NCI-H2196 treated with DMSO at 0.1 percent for 48 hours (cell line): Measurements from ENCODE around the gene C16orf92.

Source experiments
- DNase-seq: peaks from one replicate; lab custom pipeline; 2025; ENCODE audit not compliant: unreplicated experiment; lab: John Stamatoyannopoulos, UW

Gene C16orf92

DNA sequence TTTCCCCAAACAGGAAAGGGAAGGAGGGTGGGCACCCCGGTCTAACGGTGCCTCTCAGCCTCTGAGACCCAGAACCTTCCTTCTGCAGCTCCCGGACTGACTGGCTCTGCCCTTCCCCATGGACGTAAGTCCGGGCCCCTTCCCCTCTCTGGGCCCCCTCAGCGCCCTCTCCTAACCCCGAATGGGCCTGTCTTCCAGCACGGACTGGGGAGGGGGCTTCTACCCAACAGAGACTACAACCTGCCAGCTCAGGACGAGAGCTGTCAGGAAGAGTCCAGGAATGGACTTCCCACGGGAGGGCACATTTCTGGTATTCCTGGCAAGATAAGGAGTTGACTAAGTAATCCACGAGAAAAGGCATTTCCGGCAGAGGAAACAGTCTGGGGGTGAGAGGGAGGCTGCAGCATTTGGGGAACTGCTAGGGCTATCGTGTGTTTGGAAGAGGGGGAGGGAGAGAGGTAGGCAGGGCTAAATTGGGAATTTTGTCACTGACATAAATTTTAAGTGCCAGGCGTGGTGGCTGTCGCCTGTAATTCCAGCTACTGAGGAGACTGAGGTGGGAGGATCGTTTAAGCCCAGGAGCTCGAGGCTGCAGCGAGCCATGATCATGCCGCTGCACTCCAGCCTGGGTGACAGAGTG lies 30.5 kb downstream of the C16orf92 start:
- no peak for DNase-seq

DNA sequence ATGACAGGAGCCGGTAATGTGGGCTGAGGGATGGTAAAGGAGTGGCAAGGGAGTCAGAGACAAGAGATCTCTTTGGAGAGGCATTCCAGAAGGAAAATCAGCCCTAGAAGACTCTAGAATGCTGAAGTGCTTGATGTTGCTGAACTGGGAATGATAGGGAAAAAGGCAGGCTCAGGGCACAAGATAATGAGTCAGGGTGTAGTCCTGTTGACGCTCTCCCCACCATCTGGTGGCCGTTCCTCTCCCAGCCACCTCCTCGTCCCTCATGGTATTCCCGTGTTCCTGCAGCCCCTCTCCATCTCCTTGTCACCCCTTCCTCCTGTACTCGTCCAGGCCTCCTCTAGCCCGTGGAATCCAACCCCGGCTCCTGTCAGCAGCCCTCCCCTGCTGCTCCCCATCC lies 31.5 kb downstream of the C16orf92 start:
- DNase-seq, result no peak

DNA sequence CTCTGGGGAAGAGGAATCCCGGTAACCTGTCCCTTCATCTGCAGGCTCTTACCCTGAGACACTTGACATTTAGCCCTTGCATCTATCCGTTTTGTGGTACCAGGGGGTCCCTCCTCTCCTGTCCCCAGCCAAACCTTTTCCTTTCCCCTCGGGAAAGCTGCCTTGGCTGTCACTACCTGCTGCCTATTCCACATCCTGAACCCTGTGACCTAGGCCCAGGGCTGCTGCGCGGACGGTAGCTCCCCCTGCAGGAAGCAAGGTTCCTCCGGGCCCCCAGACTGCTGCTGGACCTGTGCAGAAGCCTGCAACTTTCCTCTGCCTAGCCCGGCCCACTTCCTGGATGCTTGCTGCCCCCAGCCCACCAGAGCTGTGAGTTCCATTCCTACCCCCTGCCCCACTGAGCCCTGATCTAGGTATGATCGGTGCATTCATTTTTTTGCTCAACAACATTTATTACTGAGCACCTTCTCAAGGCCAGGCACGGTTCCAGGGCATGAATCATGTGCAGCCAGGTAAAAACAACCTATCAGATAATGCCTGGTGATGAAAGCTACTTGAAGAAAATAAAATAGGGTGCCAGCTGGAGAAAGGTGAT lies 32.1 kb downstream of the C16orf92 start:
- DNase-seq, result peak; percentile 42

DNA sequence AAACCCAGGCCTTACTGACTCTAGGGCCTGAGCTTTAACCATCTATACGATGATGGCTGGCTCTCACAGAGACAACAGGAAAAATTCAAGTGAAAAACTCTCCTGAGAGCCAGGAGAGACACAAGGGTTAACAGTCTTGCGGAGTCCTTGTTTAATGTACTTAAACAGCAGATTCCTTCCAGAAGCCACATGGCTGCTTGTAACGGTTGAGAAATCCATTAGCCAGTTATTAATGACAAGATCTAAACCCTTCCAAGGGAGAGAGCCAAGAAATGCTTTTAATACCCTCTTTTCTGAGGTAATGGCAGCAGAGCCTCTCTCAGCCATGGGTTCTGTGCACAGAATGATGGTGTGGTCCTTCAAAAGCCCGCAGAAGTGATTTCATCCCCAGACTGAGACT lies 37.3 kb downstream of the C16orf92 start:
- no peak for DNase-seq

DNA sequence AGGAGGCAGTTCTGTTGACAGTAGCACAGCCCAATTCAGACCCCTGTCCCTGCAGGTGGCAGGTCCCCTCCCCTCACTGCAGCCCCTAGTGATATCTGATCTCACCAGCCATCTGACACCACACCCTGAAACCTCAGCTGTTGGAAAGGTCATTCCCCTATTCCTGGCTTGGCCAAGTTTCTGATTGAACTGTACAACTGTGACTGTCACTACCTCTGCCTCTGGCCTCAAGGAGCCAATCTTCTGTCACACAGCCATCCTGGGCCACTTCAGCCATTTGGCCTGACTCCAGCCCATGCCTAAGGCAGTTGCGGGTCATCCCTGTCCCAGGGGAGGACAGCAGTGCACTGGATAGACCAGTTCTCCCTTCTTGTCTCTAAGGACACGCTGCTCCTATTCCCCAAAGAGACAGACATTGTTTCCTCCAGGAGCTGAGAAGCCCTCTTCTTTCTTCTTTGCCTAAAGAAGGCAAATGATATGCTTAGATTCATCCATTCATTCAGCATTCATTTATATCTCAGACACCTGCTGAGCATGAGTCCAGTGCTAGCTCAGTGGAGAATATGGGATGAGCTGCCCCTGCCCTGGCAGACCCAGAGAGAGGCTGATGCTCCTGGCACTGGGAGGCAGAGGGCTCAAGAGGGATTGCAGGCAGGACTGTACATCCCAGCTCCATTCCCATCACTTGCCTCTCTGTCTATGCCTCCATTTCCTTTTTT lies 38.0 kb downstream of the C16orf92 start:
- no peak for DNase-seq

DNA sequence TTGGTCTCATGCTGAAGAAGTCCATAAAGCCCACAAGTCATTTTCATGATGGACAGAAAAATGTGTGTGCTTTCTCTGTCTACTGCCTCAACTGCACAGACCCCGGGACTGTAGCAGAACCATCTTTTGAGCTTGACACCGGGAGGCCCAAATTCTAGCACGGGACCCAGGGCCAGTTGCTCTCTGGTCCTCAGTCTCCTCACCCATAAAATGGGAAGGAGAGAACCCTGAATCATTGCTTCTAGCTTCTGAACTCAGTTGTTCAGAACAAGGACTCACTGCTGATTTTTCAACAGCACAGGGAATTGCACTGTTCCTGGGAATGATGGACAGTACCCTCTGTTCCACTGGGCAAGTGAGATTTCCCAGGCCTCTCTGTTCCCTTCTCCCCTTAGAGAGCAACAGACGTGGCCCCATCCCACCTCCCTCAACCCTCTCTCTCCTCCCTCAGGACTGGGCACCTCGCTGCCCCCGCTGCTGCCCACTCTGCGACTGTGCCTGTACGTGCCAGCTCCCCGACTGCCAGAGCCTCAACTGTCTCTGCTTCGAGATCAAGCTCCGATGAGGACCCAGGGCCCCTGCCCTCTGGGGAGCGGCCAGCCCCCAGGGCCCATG lies 40.4 kb downstream of the C16orf92 start:
- no peak for DNase-seq

DNA sequence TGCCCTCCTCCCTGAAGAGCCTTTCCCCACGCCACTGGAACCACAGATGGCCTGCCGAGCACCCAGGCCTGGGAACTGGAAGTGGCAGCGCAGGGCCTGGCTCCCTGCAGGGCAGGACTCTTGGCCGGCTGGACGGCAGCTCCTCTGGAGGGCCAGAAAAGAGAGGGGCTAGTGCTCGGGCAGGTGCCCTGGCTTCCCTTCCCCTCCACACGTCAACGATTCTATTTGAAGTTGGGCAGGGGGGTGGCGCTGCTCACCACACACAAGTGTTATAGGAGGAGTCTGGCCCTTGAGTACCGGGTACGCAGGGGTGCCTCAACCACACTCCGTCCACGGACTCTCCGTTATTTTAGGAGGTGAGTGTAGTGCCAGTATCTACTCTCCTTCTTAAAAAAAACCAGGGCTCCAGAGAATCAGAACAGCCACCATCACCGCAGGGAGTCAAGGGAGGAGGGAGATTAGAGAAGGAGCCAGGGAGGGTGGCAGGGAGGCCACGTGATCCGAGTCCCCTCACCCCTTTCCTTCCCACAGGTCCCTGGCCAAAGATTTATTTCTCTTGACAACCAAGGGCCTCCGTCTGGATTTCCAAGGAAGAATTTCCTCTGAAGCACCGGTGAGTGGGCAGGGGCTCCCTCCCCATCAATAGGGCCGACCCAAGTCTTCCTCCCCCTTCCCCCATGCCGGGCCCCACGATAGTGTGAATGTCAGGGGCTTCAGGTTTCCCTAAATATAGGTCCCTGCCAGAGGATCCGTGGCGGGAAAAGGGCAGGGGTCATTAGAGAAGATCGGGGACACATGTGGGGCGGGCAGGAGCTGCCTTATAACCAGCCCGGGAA lies 41.1 kb downstream of the C16orf92 start:
- DNase-seq, result peak; percentile 76

DNA sequence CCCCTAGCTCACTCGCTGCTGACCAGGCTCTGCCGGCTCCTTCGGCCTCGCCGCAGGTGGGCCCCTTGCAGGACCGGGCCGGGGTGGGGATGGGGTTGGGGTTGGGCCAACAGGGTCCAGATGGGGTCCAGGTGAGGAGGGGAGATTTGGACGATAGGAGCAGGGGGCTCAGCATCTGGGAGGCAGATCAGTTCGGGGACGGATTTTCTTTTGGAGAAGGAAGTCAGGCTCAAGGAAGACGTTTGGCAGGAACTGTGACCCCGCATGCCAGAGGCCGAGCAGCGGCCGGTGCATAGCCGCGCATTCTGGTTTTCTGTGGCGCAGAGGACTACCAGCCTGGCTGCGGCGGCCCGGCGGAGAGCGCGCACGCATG lies 41.7 kb downstream of the C16orf92 start:
- no peak for DNase-seq

DNA sequence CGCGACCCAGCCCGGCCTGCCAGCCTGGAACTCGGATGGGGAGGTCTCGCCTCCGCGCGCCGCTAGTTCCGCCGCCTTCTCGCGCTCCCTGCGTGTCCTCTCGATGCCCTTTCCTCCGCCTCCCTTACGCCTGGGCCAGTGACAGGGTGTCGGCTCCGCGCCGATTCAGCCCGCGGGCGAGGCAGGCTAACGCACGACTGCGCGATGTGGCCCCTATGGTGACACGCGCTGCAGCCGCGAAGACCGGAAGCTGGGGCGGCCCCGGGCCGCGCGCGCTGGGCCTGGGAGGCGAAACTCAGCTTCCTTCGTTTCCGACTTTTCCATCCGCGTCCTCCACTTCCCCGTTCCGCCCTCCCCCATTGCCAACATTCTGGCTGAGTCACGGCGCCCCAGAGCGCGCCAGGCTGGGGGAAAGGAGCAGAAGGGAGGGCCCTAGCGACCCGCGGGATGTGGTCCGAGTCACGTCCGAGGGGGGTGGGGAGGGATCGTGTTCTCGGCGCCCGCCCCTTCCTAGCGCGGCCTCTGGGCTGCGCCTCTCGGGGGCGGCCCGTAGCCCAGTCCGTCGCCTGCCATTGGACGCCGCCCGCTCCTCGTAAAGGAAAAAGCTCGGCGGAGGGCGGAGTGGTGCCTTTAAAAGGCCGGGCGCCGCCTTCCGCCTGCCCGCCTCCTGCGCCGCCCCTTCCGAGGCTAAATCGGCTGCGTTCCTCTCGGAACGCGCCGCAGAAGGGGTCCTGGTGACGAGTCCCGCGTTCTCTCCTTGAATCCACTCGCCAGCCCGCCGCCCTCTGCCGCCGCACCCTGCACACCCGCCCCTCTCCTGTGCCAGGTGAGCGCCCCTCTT lies 42.3 kb downstream of the C16orf92 start, which contains the start of gene ALDOA:
Gene ALDOA (plus strand): TSS at position 659 of the 841 bp plus-strand sequence. CDS start 1,138 bp downstream, outside the sequence.
- DNase-seq, result peak; percentile 95

DNA sequence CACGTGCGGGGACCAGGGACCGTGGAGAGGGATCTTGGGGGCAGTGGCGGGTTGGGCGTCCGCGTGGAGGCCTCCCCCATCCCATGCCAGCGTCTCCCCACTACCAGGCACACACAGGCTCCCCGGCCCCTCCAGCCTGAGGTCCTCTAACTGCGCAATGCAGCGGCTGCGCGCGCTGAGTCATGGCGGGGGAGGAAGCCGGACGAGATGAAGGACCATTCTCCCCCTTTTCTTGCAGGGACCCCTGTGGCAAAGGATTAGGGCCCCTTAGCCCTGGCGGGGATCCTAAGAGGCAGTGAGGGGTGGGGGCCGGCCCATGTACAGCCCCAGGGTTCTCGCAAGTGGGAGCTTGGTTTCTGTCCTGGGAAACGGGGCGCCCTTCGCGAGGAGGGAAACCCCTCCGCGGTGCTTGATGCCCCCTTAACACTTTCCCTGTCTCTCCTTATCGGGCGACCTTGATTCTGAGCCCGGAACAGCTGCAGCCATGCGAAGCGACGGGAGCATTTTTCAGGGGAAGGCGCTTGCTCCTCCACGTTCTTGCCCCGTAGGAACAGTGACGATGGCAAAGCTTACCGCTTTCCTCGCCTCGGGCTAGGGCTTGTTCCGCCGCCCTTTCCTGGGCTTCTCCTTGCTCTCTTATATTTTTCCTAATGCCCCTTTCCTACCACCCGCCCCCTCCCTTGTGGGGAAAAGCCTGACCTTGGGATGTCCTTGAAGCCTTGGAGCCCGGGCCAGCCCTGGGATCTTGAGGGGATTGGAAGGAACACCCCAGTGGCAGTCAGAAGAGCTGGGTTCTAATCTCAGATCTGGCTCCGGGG lies 43.2 kb downstream of the C16orf92 start:
- DNase-seq, result no peak

DNA sequence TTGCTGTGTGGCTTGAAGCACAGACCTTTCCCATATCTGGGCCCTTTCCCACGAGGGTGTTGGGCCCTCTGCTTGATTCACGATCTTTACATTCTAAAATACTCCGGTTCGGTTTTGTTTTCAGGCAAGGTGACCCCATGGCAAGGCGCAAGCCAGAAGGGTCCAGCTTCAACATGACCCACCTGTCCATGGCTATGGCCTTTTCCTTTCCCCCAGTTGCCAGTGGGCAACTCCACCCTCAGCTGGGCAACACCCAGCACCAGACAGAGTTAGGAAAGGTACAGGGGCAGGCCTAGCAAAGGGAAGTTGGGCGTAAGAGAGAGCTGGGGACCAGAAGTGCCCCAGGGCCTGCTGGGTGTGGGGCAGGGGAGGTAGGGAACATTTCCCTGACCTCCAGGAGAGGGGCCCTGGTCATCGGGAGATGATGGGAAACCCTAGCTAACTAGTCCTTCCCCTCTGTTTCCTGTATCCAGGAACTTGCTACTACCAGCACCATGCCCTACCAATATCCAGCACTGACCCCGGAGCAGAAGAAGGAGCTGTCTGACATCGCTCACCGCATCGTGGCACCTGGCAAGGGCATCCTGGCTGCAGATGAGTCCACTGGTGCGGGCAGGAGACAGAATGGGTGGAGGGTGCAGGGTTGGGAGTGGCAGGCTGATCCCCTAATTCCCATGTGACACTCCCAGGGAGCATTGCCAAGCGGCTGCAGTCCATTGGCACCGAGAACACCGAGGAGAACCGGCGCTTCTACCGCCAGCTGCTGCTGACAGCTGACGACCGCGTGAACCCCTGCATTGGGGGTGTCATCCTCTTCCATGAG lies 44.0 kb downstream of the C16orf92 start:
- no peak for DNase-seq

DNA sequence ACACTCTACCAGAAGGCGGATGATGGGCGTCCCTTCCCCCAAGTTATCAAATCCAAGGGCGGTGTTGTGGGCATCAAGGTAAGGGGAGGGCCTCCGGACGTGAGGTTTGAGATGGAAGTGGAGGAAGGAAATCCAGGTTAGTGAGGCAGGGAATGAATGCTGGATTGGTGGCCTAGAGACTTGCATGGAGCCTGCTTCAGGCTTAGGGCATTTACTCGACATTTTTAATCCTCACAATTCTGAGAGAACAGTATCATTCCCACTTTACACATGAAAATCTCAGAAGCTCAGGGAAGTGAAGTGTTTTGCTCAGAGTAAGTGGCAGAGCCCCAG lies 44.6 kb downstream of the C16orf92 start:
- DNase-seq, result no peak

DNA sequence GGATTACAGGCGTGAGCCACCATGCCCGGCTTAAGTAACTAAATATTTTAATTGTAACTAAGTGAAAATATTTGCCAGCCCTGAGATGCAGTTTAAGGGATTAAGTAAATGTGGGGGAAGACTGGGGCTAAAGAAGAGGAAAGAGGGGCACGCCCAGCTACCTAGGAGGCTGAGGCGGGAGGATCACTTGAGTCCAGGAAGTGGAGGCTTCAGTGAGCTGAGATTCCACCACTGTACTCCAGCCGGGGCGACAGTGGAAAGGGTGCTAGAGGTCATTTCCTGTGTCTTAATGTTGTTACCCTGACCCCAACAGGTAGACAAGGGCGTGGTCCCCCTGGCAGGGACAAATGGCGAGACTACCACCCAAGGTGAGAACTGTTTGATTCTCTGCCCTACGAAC lies 45.3 kb downstream of the C16orf92 start:
- no peak for DNase-seq

DNA sequence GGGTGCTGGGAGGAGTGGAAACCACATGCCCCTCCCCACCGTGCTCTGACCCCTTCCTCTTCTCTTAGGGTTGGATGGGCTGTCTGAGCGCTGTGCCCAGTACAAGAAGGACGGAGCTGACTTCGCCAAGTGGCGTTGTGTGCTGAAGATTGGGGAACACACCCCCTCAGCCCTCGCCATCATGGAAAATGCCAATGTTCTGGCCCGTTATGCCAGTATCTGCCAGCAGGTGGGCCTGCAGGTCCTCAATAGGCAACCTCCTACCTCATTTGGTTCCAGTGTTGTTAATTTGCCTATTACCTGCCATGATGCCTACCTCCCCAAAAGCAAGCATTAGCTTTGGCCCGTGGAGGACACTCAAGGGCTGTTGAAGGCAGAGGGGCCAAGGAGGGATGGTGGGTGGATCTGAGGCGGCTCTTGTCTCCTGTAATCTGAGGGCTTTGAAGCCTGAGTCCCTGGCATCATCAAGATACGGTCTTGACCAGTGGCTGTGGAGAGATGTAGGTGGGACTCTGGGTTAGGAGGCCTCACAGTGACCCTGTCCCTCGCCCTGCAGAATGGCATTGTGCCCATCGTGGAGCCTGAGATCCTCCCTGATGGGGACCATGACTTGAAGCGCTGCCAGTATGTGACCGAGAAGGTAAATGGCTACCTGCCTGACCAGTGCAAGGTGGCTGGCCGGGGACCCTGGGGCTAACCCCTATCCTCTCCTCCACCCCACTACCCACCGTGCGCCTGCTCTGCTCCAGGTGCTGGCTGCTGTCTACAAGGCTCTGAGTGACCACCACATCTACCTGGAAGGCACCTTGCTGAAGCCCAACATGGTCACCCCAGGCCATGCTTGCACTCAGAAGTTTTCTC lies 46.0 kb downstream of the C16orf92 start:
- DNase-seq, result no peak

DNA sequence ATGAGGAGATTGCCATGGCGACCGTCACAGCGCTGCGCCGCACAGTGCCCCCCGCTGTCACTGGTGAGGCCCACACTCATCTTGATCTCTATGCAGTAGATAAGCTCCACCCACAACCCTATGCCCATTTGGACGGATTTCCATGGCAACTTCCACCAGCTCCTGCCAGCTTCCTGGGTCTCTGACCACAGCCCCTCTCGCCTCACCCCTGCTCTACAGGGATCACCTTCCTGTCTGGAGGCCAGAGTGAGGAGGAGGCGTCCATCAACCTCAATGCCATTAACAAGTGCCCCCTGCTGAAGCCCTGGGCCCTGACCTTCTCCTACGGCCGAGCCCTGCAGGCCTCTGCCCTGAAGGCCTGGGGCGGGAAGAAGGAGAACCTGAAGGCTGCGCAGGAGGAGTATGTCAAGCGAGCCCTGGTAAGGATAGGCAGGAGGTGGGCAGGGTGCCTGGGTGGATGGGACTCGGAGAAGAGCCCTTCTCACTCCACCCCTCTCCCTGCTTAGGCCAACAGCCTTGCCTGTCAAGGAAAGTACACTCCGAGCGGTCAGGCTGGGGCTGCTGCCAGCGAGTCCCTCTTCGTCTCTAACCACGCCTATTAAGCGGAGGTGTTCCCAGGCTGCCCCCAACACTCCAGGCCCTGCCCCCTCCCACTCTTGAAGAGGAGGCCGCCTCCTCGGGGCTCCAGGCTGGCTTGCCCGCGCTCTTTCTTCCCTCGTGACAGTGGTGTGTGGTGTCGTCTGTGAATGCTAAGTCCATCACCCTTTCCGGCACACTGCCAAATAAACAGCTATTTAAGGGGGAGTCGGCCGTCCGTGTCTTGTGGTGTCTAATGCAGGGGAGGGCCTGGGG lies 46.8 kb downstream of the C16orf92 start:
- DNase-seq, result no peak

DNA sequence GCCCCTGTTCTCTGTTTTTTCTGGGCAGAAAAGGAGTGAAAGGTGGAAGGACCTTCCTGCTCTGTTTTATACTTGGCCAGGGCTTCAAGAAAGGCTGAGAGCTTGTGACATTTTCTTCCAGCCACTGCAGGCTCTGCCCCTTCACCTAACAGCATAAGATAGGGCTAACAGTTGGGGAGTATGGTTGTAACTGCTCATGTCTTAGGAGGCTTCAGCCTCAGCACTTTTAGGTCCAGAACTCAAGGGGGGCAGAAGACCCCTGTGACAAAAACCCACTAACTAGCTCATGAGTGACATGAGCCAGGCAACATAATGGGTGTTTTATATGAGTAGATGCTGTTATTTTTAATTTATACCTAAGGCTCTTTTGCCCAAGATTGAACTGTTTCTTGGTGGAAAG lies 47.5 kb downstream of the C16orf92 start:
- DNase-seq, result no peak
